HG02938 (cell line): ENCODE results near the gene IQCB1.
"Not testable (repeated sequence)": the region's sequence is repeated elsewhere in the genome, so short reads cannot be mapped to it uniquely, and the experiment has no call there.

Experiments used
- ATAC-seq: cut with Tn5 transposase; IDR thresholded peaks from one replicate; pipeline ENCODE4 v1.9.1; 2021; ENCODE audit warnings: mild to moderate bottlenecking, moderate library complexity; ENCODE audit not compliant: unreplicated experiment

IQCB1 gene, protein sequence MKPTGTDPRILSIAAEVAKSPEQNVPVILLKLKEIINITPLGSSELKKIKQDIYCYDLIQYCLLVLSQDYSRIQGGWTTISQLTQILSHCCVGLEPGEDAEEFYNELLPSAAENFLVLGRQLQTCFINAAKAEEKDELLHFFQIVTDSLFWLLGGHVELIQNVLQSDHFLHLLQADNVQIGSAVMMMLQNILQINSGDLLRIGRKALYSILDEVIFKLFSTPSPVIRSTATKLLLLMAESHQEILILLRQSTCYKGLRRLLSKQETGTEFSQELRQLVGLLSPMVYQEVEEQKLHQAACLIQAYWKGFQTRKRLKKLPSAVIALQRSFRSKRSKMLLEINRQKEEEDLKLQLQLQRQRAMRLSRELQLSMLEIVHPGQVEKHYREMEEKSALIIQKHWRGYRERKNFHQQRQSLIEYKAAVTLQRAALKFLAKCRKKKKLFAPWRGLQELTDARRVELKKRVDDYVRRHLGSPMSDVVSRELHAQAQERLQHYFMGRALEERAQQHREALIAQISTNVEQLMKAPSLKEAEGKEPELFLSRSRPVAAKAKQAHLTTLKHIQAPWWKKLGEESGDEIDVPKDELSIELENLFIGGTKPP

DNA sequence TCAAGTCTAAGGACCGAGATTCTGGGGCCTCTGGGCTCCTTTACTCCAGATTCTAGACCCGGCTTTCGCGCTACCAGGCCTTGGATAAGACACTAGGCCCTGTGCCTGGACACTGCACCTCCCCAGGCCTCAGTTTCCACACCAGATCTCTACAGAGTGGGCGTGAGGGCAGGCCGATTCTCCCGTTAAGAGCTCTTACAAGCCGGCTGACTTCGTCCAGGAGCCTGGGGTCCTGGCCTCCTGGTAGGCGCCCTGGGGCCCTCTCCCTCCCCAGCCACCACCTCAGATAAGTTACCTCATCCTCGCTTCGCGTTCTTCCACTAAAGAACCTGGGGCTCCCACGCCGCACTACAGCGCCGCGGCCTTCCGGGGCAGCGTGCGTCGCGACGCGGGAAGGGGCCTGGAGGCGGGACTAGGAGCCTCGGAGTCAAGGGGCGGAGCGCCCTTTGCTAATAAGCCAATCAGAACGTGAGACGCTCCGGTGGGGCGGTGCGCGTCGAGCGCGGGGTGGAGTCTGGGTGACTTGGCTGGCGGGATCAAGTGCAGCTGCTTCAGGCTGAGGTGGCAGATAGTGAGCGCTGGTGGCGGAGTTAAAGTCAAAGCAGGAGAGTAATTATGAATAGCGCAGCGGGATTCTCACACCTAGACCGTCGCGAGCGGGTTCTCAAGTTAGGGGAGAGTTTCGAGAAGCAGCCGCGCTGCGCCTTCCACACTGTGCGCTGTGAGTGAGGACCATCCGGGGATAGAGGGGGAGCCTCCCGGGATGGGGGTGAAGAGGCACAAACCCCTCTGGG is at the start of gene IQCB1, which contains the start of gene EAF2:
TSS of gene IQCB1 (minus strand) at position 390 of the 794 bp plus-strand sequence. CDS start 6,100 bp downstream, outside the sequence.
TSS of gene EAF2 (plus strand) at position 539 of the 794 bp plus-strand sequence. CDS start at position 616, 77 bp downstream.
- peak; percentile 98 for ATAC-seq

DNA sequence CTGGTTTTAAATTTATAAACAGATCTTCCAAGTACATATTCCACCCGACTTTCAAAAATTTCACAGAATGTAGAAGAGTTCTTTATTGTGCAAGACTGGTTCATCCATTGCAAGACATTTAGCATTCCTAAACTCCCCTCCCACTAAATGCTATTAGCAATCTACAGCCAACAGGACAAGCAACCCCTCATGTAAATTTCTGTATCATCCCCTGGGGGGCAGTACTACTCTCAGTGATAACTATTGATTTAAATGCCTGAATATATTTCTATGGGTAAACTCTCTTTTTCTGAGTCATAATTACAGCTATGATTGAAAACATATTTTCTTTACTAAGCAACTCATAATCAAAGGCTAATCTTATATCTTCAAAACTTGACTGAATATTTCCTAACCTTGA is 48.6 kb upstream of the IQCB1 start:
- ATAC-seq = no peak

DNA sequence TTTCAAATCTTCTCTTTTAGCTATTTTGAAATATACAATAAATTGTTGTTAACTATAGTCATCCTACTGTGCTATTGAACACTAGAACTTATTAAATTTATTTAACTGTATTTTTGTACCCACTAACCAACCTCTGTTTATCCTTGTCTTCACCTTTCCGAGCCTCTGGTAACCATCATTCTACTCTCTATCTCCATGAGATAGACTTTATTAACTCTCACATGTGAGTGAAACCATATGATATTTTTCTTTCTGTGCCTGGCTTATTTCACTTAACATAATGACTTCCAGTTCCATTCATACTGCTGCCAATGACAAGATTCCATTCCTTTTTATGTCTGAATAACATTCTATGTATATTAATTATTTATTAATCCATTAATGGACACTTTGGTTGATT is 43.6 kb upstream of the IQCB1 start:
- no peak for ATAC-seq

DNA sequence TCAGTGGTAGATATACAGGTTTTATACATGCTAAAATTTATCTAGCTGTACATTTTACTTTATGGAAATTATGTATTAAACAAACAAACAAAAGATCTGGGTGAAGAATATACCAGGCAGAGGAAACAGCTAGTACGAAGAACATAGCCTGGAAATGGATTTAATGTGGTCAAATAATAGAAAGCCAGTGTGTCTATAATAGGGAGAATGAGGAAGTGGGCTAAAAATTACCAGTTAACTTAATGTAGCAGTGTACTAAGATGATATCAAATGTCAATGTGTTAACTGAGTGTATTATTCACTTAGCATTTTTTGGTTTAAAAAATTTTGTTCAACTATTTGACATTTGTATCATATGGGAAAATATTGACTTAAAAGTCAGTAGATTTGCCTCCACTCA is 36.6 kb upstream of the IQCB1 start:
- no peak for ATAC-seq

DNA sequence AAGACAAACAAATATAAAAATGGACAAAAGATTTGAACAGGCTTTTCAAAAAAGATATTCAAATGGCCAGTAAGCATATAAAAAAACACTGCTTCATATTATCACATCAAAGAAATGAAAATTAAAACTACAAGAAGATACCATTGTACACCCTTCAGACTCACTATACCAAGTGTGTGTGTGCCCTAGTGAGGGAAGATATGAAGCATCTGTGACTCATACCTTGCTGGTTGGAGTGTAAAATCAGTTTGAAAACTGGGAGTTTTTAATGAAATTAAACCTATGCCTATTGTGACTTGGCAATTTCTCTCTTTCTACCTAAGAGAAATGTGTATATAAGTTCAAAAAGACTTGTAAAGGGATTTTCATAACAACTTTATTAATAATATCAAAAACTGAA is 35.9 kb upstream of the IQCB1 start:
- ATAC-seq = no peak

DNA sequence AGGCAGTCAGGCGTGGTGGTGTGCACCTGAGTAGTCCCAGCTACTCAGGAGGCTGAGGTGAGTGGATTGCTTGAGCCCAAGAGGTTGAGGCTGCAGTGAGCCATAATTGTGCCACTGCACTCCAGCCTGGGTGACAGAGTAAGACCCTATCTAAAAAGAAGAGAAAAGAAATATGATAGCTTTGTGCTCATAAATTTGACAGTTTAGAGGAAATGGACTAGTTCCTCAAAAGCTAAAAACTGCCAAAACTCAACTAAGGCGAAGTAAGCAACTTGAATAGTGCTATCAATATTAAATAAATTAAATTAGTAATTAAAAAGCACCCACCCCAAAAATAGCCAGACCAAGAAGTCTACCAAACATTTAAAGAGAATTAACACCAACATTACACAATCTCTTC is 34.9 kb upstream of the IQCB1 start:
- ATAC-seq = no peak

DNA sequence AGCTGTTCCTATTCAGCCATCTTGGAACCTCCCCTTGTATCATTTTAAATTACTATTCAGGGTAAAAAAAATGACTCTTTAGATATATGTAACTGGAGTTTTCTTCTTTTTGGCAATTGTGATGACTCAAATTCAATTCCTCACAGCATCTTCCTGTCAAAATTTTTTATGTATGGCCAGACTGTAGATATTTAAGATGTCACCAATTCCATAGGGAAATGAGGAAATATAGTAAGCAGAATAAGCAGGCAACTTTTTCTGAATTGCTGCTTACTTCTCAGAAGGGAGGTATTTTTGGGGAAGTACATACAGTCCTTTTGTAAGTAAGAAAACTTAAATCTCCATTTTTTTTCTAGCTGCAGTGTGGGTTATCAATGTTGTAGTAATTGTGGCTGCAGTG is 28.9 kb upstream of the IQCB1 start:
- no peak for ATAC-seq

DNA sequence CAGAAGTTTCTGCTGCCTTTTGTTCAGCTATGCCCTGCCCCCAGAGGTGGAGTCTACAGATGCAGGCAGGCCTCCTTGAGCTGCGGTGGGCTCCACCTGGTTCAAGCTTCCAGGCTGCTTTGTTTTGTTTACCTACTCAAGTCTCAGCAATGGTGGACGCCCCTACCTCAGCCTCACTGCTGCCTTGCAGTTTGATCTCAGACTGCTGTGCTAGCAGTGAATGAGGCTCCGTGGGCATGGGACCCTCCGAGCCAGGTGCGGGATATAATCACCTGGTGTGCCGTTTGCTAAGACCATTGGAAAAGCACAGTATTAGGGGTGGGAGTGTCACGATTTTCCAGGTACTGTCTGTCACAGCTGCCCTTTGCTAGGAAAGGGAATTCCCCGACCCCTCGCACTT is 28.4 kb upstream of the IQCB1 start:
- not testable (repeated sequence) for ATAC-seq

DNA sequence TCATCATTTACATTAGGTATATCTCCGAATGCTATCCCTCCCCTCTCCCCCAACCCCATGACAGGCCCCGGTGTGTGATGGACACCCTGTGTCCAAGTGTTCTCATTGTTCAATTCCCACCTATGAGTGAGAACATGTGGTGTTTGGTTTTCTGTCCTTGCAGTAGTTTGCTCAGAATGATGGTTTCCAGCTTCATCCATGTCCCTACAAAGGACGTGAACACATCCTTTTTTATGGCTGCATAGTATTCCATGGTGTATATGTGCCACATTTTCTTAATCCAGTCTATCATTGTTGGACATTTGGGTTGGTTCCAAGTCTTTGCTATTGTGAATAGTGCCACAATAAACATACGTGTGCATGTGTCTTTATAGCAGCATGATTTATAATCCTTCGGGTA is 22.9 kb upstream of the IQCB1 start:
- not testable (repeated sequence) for ATAC-seq

DNA sequence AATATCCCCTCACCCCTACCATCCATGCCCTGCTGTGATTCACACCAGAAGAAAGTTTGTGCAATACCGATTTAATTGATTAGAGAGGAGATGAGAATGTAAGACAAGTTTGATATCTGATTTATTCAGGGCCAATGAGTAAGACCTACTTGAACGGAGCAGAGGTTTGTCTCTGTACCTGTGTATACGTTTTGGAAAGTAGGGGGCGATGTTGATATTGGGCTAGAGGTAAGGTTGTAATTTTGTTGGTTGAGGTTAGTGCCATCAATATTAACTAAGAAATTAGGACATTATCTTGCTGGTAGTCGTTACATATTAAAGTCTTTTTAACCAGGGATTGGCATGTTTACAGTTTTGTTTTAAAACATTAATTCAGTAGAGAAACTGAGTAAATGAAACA is 20.7 kb upstream of the IQCB1 start:
- no peak for ATAC-seq

DNA sequence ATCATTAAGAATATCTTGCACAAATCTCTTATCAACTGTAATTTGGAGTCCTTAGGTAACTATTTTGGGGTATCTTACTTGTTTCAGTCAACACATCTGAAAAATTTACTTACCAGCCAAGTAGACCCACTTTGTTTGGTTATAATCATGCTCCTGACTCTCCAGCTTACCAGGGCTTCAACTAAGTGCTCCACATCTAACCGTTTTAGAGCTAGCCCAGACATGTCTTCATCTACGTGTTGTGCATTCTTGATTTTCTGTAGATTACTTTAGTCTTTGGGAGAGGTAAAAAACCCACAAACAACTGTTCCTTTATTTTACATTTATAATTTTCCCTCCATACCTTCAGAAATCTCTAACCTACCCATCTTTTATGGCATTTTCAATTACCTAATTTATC is 17.4 kb upstream of the IQCB1 start:
- ATAC-seq = no peak

DNA sequence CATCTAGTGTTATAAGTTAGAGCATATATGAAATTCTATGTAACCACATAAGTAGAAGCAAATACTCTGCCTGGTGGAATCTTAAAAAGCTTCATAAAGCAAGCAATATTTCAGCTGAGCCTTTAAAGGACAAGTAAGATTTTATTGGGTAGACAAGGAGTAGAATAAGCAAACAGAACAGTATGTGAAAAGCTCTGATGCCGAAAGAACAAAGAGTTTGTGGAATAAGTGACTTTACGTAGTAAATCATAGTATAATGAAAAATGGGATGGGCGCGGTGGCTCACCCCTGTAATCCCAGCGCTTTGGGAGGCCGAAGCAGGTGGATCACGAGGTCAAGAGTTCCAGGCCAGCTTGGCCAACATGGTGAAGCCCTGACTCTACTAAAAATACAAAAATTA is 10.0 kb upstream of the IQCB1 start:
- ATAC-seq = no peak

DNA sequence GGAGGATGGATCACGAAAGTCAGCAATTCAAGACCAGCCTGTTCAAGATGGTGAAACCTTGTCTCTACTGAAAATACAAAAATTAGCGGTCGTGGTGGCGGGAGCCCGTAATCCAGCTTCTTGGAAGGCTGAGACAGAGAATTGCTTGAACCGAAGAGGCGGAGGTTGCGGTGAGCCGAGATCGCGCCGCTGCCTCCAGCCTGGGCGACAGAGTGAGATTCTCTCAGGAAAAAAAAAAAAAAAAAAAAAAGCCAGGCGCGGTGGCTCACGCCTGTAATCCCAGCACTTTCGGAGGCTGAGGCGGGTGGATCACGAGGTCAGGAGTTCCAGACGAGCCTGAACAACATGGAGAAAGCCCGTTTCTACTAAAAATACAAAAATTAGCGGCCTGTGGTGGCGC is 5.1 kb upstream of the IQCB1 start:
- no peak for ATAC-seq

DNA sequence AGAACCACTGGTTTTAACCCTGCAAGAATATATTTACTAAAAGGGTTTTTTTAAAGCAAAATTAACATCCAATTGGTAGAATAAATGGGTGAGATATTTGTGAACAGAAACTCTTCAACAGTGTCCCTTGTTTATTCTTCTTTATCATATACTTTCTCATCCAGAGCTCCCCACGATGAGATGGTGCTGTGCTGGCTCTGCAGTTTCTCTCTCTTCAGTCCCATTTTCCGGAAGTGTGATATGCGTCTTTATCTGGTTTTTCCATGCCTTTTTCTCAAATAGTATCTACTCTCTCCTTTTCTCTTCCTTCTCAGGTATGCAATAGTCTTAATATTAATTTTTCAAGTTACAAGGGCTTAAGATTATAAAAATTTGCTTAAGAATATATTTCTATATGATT is 1.6 kb upstream of the IQCB1 start:
- no peak for ATAC-seq

DNA sequence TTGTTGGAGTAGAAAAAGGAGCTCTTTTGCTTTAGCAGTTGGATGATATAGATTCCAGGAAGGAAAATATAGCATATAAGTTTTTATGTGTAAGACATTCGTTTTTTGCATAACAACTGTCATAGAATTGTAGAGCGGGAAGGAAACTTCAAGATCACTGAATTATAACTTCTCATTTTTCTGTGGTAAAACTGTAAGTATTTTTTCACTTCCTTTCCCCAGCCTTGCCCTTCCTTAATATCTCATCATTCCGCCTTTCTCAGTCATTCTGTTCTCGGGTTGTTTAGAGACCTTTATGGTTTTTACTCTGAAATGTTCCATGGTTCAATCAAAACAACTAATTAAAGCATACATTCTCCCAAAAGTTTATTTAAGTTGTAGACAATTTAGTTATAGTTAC is 1.2 kb upstream of the IQCB1 start:
- no peak for ATAC-seq

DNA sequence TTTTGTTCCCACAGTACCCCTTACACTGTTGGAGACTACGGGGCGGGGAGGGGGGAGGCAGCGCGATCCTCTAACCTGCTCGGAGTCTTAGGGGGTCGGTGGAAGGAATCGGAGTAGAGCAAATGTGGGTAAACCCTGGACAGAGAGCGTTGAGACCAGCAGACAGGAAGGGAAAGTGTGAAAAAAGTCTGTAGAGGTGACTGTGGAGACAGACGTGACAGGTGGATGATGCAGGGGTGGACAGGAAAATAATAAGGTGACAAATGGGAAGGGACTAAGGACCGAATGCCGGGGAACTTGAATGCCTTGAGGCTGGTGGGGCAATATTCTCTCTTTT is 573 bp upstream of the IQCB1 start:
- peak; percentile 9 for ATAC-seq

DNA sequence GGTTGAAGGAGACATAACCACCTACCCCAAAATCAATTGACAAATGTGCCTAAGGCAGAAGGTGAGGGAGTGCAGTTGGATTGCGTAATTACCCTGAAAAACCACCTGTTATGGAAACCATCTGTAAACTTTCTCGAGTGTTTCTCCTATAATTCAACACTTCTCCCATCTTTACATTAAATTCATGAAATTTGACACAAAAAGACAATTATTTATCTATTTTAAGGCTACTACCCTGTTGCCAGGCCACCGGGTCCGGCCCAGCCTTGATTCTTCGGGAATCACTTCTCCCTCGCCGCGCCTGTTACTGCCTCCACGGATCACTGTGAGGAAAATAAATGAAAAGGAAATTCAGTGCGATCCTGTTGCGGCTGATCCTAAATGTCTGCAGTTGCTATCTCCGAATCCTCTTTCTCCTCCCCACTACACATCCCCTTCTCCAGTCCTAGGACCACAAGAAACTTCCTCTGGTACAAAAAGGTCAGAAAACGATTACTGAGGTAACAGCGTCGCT is 646 bp downstream of the IQCB1 start:
- ATAC-seq = no peak

DNA sequence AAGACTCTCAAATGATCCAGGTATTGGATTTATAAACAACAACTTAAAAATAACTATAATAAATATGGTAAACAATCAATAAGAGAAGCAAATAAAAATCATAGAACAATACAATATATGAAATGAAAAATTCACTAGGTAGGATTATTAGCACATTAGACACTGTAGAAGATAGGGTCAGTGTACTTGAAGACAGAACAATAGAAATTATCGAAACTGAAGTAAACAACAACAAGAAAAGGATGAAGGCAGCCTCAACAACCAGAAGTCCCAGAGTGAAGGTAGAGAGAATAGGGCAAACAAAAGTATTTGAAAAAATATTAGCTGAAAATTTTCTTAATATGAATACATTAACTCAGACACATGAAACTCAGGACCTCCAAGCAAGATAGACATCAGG is 11.9 kb downstream of the IQCB1 start:
- no peak for ATAC-seq

DNA sequence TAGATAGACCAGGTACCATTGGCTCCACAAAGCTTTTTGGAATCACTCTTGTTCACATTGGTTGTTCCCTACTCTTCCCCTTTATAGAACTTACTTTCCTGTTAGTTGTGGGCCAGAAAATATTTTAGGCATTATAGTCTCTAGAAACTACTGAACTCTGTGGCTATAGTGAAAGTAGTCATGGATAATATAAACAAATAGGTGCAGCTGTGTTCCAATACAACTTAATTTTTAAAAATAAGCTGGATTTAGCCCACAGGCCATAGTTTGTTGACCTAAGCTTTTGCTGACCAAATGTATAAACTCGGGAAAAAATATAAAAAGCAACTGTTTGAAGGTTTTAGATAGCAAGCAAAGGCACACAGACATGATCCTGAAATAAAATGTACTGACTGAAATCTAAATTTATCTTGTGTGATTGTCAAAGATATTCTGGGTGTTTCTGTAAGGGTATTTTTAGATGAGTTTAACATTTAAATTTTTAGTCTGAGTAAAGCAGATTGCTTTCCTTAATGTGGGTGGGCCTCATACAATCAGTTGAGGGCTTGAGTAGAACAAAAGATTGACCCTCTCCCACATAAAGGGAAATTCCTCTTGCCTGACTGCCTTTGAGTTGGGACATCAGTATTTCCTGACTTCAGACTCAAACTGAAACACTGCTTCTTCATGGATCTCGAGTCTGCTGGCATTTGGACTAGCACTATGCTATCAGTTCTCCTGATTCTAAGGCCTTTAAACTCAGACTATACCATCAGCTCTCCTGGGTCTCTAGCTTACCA is 13.2 kb downstream of the IQCB1 start:
- ATAC-seq = no peak

DNA sequence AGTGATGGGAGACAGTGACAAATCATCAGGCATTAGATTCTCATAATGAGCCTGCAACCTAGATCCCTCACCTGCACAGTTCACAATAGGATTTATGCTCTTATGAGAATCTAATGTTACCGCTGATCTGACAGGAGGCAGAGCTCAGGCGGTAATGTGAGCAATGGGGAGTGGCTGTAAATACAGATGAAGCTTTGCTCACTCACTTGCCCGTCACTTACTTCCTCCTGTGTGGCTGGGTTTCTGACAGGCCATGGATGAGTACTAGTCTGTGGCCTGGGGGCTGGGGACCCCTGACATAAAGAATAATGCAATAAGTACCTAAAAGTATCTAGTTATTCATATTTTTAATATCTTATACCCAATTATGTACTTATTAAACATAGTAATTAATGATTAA is 15.6 kb downstream of the IQCB1 start:
- ATAC-seq = no peak

DNA sequence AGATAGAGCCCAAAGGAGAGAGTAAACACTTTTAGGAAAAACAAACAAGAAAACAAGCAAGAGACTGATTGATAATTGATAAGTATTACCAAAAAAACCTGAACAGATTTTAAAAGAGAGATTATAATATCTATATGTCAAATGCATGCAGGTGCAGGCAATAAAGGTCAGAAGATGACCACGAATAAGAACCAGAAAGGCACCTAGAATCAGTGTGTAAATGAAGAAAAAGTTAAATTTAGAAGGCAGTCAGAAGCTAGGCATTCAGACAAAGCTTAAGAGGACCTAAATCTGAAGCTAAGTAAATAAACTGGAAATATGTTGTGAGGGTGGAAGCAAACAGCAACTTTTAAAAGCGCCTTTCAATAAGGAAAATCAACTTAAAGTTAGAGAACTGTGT is 16.3 kb downstream of the IQCB1 start:
- ATAC-seq = no peak
